Heart right ventricle (tissue), 16 donors: ENCODE results near the gene OR13J1. TPM values are rescaled to one million over a fixed set of nuclear protein-coding genes. Genes with fewer than 3 reads are reported as not detected.

Source experiments
- ATAC-seq, 8 donors: fragments of 200-7000 bp; cut with Tn5 transposase; one replicate each; pipeline ENCODE4 v1.9.1; 2020; ENCODE audit warnings: mild to moderate bottlenecking in 8 of 8, moderate library complexity in 8 of 8, moderate number of reproducible peaks in 1 of 8
- DNase-seq, 2 donors: peaks; one replicate each; pipeline ENCODE4 v3.0.0-alpha.2; 2020
- H3K27ac ChIP-seq, 10 donors: fragments of 200-600 bp; sonication (generic) in 2 of 10; one replicate each; pipeline versions ENCODE4 v1.5.0 to v1.8.0; 2020 to 2022; ENCODE audit warnings: mild to moderate bottlenecking in 3 of 10
- H3K27me3 ChIP-seq, 7 donors: fragments of 200-600 bp; one replicate each; pipeline ENCODE4 v1.8.0; 2021 to 2022; ENCODE audit warnings: mild to moderate bottlenecking in 2 of 7
- H3K36me3 ChIP-seq, 9 donors: fragments of 200-600 bp; sonication (generic) in 1 of 9; one replicate each; pipeline versions ENCODE4 v1.5.0 to v1.8.0; 2020 to 2022; ENCODE audit warnings: mild to moderate bottlenecking in 2 of 9
- H3K4me1 ChIP-seq, 9 donors: fragments of 200-600 bp; sonication (generic) in 1 of 9; one replicate each; pipeline versions ENCODE4 v1.5.0 to v1.8.0; 2020 to 2022; ENCODE audit warnings: mild to moderate bottlenecking in 4 of 9
- H3K4me3 ChIP-seq, 10 donors: fragments of 200-600 bp; sonication (generic) in 2 of 10; one replicate each; pipeline versions ENCODE4 v1.5.0 to v1.8.0; 2020 to 2022; ENCODE audit warnings: mild to moderate bottlenecking in 7 of 10, moderate library complexity in 2 of 10
- H3K9me3 ChIP-seq, 11 donors: fragments of 200-600 bp in 10 of 11; sonication (generic) in 2 of 11; one replicate each; pipeline versions ENCODE4 v1.5.0 to v1.8.0; 2013 to 2022; ENCODE audit warnings: mild to moderate bottlenecking in 2 of 11, control low read depth in 1 of 11, moderate library complexity in 1 of 11
- CTCF ChIP-seq, 9 donors: fragments of 200-600 bp; sonication (generic) in 2 of 9; IDR thresholded peaks; one replicate each; pipeline versions ENCODE4 v1.5.0 to v1.8.0; 2021 to 2022; ENCODE audit warnings: antibody characterized with exemption in 9 of 9, mild to moderate bottlenecking in 5 of 9, moderate library complexity in 1 of 9
- WGBS, 2 donors: extraction: QIAGEN DNeasy Blood & Tissue Kit; methylation state at CpG; one replicate each; pipeline ENCODE4 v1.1.7; 2013; ENCODE audit warnings: inconsistent platforms in 1 of 2; 5-methylcytosine and 5-hydroxymethylcytosine counted together
- intact Hi-C, 10 donors: fragments of 100-400 bp; cut with DNase I; formaldehyde crosslinking; loops; one replicate each; pipeline versions ENCODE4 v1.11.1 to v1.14.2; 2022
- polyA plus RNA-seq, 2 donors: library from polyadenylated mRNA; stranded (reverse); fragments of 200-250 nt; gene quantifications; one replicate each; pipeline ENCODE4 v1.2.3, GENCODE V29; 2013
- total RNA-seq, 10 donors: library from RNA; stranded (reverse); fragmentation: NEBNext Ultra II Directional in 3 of 10; extraction: Animal tissue kit (Norgen Biotek cat#: 25700) in 3 of 10; gene quantifications; one replicate each; pipeline versions ENCODE4 v1.2.1 to v1.2.4, GENCODE V29; 2021 to 2023
- donor health status: Arrhythmogenic right ventricular cardiomyopathy.
- donor health status: ischemic (EF 13 %, LVEDD 7.1; RV severe dilation, severe dysfunction).
- donor health status: healthy with polysubstance abuse.
- donor health status: DM: no; HTN: yes; CAD: no.
- donor health status: DM: no; HTN: no; CAD: no.
- donor health status: ischemic (EF 25% LVEDD 6.9; RV normal size, moderate dysfunction).
- donor health status: ischemic (EF 25% LVEDD 5.7; RV mildly dilated, moderate dysfunction).
- donor health status: healthy.
- donor health status: DM: yes; HTN: yes; CAD: no.
- donor health status: Ischemic cardiomyopathy.
- donor health status: ischemic (EF 35%, LVEDD 5.7; RV mildly dilated, moderate dysfunction).
- donor health status: nonischemic (EF 11% LVEDD 7.7; RV severe dilation, severe dysfunction).
- donor health status: DM: yes; HTN: yes; CAD: no.
- donor health status: PGD.
- donor health status: ischemic (EF 29% LVEDD 5.4; RV normal size, mild dysfunction).
- donor health status: nonischemic (EF 23%, LVEDD 6.1; RV moderate dilation, normal function).

The OR13J1 gene
- total and polyA plus RNA-seq, 12 donors: not detected

DNA sequence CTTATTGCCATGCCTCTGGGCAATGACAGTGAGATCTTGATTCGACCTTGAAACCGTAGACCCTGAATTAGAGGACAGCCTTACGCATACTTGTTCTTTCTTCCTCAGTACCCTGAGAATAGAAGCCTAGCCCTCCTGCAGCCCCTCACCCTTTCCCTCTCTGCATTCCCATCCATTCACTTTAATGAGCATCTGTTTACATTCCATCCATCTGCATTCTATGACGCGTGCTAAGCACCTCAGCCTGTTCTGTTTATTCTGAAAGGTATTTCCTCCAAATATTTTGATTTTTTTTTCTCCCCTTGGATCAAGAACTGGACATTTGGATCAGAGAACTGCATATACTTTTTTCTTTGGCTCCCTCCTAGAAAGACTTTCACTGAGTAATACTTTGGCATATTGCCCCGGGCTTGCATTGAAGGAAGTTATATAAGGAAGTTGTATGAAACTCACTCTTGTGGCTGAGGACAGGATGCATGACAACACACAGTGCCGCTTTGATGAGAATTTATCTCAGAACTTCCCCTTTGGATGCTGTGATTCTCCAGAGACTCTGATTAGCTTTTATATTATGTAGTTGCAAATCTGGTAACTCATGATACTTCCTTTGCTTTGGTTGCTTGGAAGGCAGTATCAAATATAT lies 25.5 kb downstream of the OR13J1 start:
- no peak for TF ChIP-seq CTCF (IDR thresholded peaks at IDR 0.05)
- intact Hi-C loops: no loop called here
- peaks cover 2 to 61% (median 31%) of the 10 kb centered on the region in 9 donors for H3K4me1 ChIP-seq
- peaks cover 0 to 68% (median 0%) of the 10 kb centered on the region in 7 donors for H3K27me3 ChIP-seq
- no peak overlapping the region for H3K4me3 ChIP-seq
- ATAC-seq: peak in 7 of 8 donors; percentile 70 to 90 (median 78)
- H3K9me3 ChIP-seq: no peaks in the 10 kb centered on the region
- H3K36me3 ChIP-seq: peaks cover 0 to 23% (median 0%) of the 10 kb centered on the region in 9 donors
- peak overlapping the region in 6 of 10 donors; percentile 36 to 58 (median 44) for H3K27ac ChIP-seq
- peak in 1 of 2 donors; percentile 83 for DNase-seq
- 37 to 44% methylated on average over 7 of the region's 7 CpGs for WGBS, 2 donors

- 90 to 91% methylated on average over 3 of the region's 3 CpGs for WGBS, 2 donors
- no peak overlapping the region for H3K4me3 ChIP-seq
- peaks cover 0 to 23% (median 0%) of the 10 kb centered on the region in 9 donors for H3K36me3 ChIP-seq
- H3K9me3 ChIP-seq: no peaks in the 10 kb centered on the region
- ATAC-seq: no peak
- peaks cover 0 to 68% (median 0%) of the 10 kb centered on the region in 7 donors for H3K27me3 ChIP-seq
- TF ChIP-seq CTCF (IDR thresholded peaks at IDR 0.05): no peak
- no peak for DNase-seq
- peaks cover 2 to 52% (median 21%) of the 10 kb centered on the region in 9 donors for H3K4me1 ChIP-seq
- intact Hi-C loops: no loop called here
- no peak overlapping the region for H3K27ac ChIP-seq
These were observed 27.4 kb downstream of the OR13J1 start for GRCh38 chr9:35842795-35843194.

DNA sequence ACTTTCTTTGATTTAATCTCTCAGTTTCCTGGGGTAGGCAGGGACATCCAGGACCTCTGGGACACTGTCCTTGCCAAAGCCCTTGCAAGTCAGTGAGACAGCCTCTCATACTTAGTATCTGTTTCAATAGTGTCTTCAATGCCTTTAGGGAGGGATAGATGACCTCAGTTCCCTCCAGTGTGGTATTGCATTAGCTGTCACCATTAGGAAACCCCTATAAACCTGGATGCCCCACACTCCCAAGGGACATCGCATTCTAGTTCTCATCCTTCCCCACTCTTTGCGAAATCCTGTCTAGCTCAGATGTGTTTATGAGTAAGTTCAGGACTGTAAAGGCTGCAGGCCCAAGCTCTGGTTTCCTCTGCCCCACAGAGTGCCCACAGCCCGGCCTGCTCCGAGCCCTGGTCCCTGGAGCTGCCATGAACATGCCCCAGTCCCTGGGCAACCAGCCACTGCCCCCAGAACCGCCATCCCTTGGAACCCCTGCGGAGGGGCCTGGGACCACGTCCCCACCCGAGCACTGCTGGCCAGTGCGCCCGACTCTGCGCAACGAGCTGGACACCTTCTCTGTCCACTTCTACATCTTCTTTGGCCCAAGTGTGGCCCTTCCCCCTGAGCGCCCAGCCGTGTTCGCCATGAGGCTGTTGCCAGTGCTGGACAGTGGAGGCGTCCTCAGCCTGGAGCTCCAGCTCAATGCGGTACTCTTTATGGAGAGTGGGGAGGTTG lies 28.0 kb downstream of the OR13J1 start:
- peaks cover 0 to 68% (median 0%) of the 10 kb centered on the region in 7 donors for H3K27me3 ChIP-seq
- TF ChIP-seq CTCF (IDR thresholded peaks at IDR 0.05): no peak
- intact Hi-C loops: no loop called here

DNA sequence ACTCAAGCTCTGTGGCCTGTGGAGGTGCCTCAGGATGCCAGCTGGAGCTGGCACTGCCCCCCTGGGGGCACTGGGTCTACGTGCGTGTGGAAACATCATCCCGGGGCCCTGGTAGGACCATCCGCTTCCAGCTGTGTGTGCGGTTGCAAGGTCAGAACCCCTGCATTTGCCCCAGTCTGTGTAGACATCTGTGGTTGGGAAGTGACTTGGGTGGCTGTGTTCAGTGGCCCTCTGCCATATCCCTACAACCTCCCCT lies 28.6 kb downstream of the OR13J1 start:
- Histone ChIP-seq H3K9me3 (no peaks in the 10 kb centered on the region), H3K27me3 (peaks cover 0 to 66% (median 0%) of the 10 kb centered on the region in 7 donors), H3K4me3 (no peak overlapping the region), H3K36me3 (peaks cover 0 to 13% (median 0%) of the 10 kb centered on the region in 9 donors), H3K4me1 (peaks cover 2 to 47% (median 17%) of the 10 kb centered on the region in 9 donors), H3K27ac (no peak overlapping the region)
- ATAC-seq (no peak), DNase-seq (no peak)
- 72 to 92% methylated on average over 5 of the region's 5 CpGs for WGBS, 2 donors
- intact Hi-C loops: no loop called here
- TF ChIP-seq CTCF (IDR thresholded peaks at IDR 0.05): no peak

More for the DNA sequence above, 28.0 kb downstream of the OR13J1 start:
- WGBS, 2 donors: 91 to 94% methylated on average over 17 of the region's 17 CpGs
- ATAC-seq (no peak), DNase-seq (no peak)
- Histone ChIP-seq H3K4me3 (no peak overlapping the region), H3K27ac (no peak overlapping the region), H3K9me3 (no peaks in the 10 kb centered on the region), H3K36me3 (peaks cover 0 to 19% (median 0%) of the 10 kb centered on the region in 9 donors), H3K4me1 (peaks cover 2 to 48% (median 17%) of the 10 kb centered on the region in 9 donors)
